WERI-Rb-1 (cell line): ENCODE measurements around the gene LRP1B.

ENCODE experiments used
- DNase-seq: peaks from one replicate; pipeline ENCODE4 v3.0.0-alpha.2; 2020
- H3K27ac ChIP-seq: fragments of 250-450 bp; sonication (Bioruptor Pico); 2 replicates; pipeline ENCODE4 v1.5.1; 2020; ENCODE audit warnings: mild to moderate bottlenecking, moderate library complexity
- H3K27me3 ChIP-seq: fragments of 250-450 bp; sonication (Bioruptor Pico); 2 replicates; pipeline ENCODE4 v1.5.1; 2021; ENCODE audit warnings: mild to moderate bottlenecking, low read depth, moderate library complexity; ENCODE audit not compliant: insufficient read depth, severe bottlenecking
- H3K36me3 ChIP-seq: fragments of 250-450 bp; sonication (Bioruptor Pico); 2 replicates; pipeline ENCODE4 v1.5.1; 2020; ENCODE audit warnings: mild to moderate bottlenecking, moderate library complexity
- H3K4me3 ChIP-seq: 2 replicates; pipeline ENCODE4 v1.5.1; 2011; ENCODE audit warnings: low read depth, mild to moderate bottlenecking, control low read depth, low read length
- H3K9me3 ChIP-seq: fragments of 250-450 bp; sonication (Bioruptor Pico); 2 replicates; pipeline ENCODE4 v1.5.1; 2021; ENCODE audit warnings: mild to moderate bottlenecking, moderate library complexity; ENCODE audit not compliant: severe bottlenecking
- TF ChIP-seq, protein P1 (sequence below): IDR thresholded peaks from 2 replicates; pipeline ENCODE4 v1.5.1; 2011; ENCODE audit warnings: low read depth, mild to moderate bottlenecking, control low read depth, inconsistent platforms, low read length

The LRP1B gene

DNA sequence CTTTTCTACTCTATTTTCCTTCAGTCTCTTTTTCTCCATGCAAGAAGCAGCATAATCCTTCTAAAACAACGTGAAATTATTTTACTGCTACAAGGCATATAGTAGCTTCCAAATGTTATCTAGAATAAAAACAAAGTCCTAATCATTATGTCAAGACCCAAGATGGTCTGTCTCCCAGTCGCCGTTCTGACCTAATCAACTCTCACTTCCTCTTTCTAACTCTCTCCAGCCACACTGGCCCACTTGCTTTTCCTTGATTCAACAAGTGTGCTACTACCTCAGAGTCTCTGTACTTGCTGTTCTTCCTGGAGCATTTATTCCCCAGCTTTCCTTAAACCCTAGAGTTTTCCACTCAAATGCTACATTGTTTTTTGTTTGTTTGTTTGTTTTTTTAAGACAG, 1491.2 kb downstream of the LRP1B start:
- no peak for DNase-seq
- TF ChIP-seq, protein P1, sequence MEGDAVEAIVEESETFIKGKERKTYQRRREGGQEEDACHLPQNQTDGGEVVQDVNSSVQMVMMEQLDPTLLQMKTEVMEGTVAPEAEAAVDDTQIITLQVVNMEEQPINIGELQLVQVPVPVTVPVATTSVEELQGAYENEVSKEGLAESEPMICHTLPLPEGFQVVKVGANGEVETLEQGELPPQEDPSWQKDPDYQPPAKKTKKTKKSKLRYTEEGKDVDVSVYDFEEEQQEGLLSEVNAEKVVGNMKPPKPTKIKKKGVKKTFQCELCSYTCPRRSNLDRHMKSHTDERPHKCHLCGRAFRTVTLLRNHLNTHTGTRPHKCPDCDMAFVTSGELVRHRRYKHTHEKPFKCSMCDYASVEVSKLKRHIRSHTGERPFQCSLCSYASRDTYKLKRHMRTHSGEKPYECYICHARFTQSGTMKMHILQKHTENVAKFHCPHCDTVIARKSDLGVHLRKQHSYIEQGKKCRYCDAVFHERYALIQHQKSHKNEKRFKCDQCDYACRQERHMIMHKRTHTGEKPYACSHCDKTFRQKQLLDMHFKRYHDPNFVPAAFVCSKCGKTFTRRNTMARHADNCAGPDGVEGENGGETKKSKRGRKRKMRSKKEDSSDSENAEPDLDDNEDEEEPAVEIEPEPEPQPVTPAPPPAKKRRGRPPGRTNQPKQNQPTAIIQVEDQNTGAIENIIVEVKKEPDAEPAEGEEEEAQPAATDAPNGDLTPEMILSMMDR, result no peak
- H3K27ac ChIP-seq, result no peak overlapping the region
- H3K9me3 ChIP-seq, result no peaks in the 10 kb centered on the region
- no peaks in the 10 kb centered on the region for H3K36me3 ChIP-seq
- no peak overlapping the region for H3K4me3 ChIP-seq
- no peaks in the 10 kb centered on the region for H3K27me3 ChIP-seq

- TF ChIP-seq, protein P1, result no peak
- H3K27me3 ChIP-seq, result no peaks in the 10 kb centered on the region
- no peaks in the 10 kb centered on the region for H3K9me3 ChIP-seq
- no peak overlapping the region for H3K4me3 ChIP-seq
- no peak overlapping the region for H3K27ac ChIP-seq
- no peak for DNase-seq
- H3K36me3 ChIP-seq, result no peaks in the 10 kb centered on the region
Measured at GRCh38 chr2:140630557-140630956, 1500.3 kb downstream of the LRP1B start.

DNA sequence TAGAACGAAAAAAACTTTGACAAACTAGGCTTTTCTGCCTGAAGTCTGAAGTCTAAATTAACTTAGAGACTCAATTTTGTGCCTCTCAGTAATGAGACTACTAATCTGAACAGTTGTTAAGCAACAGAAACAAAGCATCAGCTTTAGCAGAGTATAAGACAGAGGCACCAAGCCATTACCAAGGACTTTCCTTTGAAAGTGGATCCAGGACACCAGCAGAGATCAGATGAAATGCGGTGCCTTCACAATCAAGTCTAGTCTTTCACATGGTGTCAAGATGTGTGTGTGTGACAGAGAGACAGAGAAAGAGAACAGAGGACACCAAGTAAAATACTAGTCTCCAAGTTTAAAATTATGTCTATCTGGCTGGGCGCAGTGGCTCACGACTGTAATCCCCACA, 1502.9 kb downstream of the LRP1B start:
- Histone ChIP-seq H3K27me3 (no peaks in the 10 kb centered on the region), H3K36me3 (no peaks in the 10 kb centered on the region), H3K9me3 (no peaks in the 10 kb centered on the region), H3K27ac (no peak overlapping the region), H3K4me3 (no peak overlapping the region)
- no peak for DNase-seq
- TF ChIP-seq, protein P1, result no peak

DNA sequence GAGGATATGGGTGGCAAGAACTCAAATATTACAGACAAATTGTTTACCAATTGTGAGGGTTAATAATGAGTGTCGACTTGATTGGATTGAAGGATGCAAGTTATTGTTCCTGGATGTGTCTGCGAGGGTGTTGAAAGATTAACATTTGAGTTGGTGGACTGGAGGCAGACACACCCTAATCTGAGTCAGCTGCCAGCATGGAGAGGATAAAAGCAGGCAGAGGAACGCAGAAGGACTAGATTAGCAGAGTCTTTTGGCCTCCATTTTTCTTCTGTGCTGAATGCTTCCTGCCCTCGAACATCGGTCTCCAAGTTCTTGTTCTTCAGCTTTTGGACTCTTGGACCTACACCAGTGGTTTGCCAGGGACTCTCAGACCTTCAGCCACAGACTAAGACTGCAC, 1503.7 kb downstream of the LRP1B start:
- no peak overlapping the region for H3K4me3 ChIP-seq
- no peaks in the 10 kb centered on the region for H3K36me3 ChIP-seq
- no peaks in the 10 kb centered on the region for H3K9me3 ChIP-seq
- TF ChIP-seq, protein P1, result no peak
- H3K27ac ChIP-seq, result no peak overlapping the region
- no peaks in the 10 kb centered on the region for H3K27me3 ChIP-seq
- DNase-seq, result no peak

DNA sequence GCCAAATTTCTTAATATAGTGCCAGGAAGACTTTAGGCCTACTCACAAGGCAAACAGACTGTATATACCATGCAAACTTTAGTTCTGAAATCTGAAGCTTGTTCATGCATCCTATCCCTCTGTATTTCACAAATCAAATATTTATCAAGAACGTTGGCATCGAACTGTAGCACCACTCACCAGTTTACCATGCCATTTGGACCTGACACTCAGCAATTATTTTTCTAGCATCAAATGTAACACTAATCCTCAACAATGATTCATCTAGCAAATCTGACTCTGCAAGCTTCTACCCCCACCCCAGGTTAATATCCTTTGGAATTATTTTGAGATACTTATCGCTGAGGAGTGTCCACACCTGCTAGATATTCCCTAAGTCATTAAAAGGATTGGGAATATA, 1506.6 kb downstream of the LRP1B start:
- Histone ChIP-seq H3K4me3 (no peak overlapping the region), H3K27me3 (no peaks in the 10 kb centered on the region), H3K36me3 (no peaks in the 10 kb centered on the region), H3K9me3 (no peaks in the 10 kb centered on the region), H3K27ac (no peak overlapping the region)
- TF ChIP-seq, protein P1, result no peak
- no peak for DNase-seq

DNA sequence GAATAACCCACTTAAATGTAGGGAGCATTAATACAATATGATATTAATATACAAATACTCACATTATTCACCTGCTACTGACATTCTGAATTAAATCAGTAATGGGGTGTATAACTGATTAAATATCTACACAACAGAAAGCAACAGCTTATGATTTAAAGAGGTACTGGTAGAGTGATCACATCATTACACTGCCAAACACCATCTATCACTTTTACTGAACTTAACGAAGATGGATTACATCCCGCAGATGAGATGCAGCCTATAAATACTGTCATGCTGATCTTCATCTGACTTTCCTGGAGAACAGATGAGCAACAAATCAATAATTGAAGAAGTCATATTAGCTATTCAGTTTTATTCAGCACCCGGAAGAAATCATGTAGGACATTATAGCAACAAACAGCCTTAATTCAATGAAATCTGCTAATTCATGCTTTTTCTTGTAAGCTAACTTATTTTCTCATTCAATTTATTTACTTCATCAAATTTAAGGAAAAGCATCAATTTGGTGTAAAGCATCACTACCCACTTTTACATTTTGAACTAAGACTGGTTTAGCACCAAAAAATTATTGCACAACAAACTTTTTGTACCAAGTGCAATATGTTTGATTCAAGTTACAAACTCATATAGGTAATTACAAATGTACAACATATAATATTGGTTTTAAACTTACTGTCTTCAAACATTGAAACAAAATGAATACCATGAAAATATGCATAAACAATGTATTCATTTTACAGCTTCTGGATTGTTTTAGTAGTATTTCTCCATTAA, 1509.0 kb downstream of the LRP1B start:
- no peak overlapping the region for H3K4me3 ChIP-seq
- H3K27ac ChIP-seq, result no peak overlapping the region
- DNase-seq, result no peak
- TF ChIP-seq, protein P1, result no peak
- H3K36me3 ChIP-seq, result no peaks in the 10 kb centered on the region
- no peaks in the 10 kb centered on the region for H3K27me3 ChIP-seq
- H3K9me3 ChIP-seq, result no peaks in the 10 kb centered on the region
